Loucy (cell line): ENCODE results near the gene DENND2D.

ENCODE experiments used
- EZH2phosphoT487 ChIP-seq: fragments of 200-600 bp; IDR thresholded peaks from 2 replicates; pipeline ENCODE4 v1.6.1; 2018; ENCODE audit warnings: antibody characterized with exemption, mild to moderate bottlenecking, moderate library complexity, borderline replicate concordance
- TF ChIP-seq, protein P1 (sequence below): fragments of 200-600 bp; sonication (generic); conservative IDR thresholded peaks from 2 replicates; pipeline ENCODE4 v1.5.1; 2014; ENCODE audit warnings: mild to moderate bottlenecking, antibody characterized with exemption, low read length

DNA sequence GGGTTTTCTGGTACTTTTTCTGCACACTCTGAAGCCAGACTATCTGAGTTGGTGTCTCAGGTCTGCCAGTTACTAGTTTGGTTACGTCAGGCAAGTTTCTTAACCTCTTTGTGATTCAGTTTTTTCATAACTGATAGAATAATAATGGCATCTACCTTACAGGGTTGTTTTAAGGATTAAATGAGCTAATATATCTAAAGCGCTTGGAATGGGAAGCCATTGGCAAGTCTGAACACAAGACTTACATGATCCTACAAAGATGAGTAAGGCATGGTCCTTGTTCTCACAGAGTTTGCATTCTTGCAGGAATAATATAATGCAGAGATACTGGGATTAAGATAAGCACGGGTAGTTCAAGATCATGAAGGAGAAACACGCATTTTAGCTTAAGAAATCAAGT, 9.2 kb upstream of the DENND2D start:
- TF ChIP-seq, protein P1, sequence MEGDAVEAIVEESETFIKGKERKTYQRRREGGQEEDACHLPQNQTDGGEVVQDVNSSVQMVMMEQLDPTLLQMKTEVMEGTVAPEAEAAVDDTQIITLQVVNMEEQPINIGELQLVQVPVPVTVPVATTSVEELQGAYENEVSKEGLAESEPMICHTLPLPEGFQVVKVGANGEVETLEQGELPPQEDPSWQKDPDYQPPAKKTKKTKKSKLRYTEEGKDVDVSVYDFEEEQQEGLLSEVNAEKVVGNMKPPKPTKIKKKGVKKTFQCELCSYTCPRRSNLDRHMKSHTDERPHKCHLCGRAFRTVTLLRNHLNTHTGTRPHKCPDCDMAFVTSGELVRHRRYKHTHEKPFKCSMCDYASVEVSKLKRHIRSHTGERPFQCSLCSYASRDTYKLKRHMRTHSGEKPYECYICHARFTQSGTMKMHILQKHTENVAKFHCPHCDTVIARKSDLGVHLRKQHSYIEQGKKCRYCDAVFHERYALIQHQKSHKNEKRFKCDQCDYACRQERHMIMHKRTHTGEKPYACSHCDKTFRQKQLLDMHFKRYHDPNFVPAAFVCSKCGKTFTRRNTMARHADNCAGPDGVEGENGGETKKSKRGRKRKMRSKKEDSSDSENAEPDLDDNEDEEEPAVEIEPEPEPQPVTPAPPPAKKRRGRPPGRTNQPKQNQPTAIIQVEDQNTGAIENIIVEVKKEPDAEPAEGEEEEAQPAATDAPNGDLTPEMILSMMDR, result no peak
- TF ChIP-seq EZH2phosphoT487, result no peak
